ENCODE data around the gene ZBTB44. TPM values are rescaled to one million over a fixed set of nuclear protein-coding genes. Genes with fewer than 3 reads are reported as not detected.

The ZBTB44 gene
- total RNA-seq, 1 donor from 2014 or later: 42.5 TPM

DNA sequence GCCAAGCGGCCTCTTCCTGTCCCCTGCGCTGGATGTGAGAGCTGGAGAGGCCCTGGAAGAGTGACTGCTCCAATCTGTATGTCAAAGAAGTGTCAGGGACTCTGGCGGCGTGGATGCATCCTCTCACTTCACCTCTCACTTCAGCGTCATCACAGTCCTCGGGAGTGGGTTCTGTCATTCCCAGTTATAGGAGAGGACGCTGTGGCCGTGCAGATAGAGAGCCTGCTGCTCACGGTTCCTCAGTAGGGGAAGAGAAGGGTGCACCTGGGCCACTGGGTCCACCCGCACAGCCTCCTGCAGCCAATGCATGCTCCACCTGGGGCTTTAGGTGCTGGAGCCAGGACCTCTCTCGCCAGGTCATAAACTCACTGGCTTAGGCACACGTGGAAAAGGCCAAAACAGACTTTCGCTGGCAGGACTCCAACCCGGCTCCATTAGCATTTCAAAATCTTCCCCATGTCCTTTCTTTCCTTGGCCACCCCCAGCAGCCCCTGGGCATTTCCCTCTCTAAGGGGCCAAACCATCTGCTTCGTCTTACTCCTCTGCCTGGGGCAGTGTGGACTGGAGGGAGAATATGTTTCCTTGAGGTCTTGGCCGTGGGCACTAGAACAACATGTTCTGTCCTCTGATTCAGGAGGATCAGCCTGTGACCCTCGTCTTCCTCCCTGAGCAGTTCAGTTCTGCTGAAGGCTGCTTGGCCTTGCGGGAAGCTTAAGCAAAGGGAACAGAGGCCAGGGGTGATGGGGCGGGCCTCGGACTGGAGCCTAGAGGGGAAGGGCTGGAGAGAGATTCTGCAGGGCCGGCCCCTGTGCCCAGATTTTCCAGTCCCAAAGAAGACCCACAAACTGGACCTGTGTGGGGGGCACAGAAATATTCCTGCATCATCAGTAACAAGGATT is 97.3 kb downstream of the ZBTB44 start:
- no peaks in the 10 kb centered on the region for H3K27me3 Mint-ChIP-seq
- H3K4me1 Mint-ChIP-seq (ENCODE audit: low read depth): peaks cover 4% of the 10 kb centered on the region
- H3K27ac Mint-ChIP-seq: no peak overlapping the region
- H3K36me3 Mint-ChIP-seq (ENCODE audit: insufficient read depth): peaks cover 3% of the 10 kb centered on the region
- DNase-seq (ENCODE audit: low spot score, unreplicated experiment): no peak
- TF ChIP-seq, protein P1, sequence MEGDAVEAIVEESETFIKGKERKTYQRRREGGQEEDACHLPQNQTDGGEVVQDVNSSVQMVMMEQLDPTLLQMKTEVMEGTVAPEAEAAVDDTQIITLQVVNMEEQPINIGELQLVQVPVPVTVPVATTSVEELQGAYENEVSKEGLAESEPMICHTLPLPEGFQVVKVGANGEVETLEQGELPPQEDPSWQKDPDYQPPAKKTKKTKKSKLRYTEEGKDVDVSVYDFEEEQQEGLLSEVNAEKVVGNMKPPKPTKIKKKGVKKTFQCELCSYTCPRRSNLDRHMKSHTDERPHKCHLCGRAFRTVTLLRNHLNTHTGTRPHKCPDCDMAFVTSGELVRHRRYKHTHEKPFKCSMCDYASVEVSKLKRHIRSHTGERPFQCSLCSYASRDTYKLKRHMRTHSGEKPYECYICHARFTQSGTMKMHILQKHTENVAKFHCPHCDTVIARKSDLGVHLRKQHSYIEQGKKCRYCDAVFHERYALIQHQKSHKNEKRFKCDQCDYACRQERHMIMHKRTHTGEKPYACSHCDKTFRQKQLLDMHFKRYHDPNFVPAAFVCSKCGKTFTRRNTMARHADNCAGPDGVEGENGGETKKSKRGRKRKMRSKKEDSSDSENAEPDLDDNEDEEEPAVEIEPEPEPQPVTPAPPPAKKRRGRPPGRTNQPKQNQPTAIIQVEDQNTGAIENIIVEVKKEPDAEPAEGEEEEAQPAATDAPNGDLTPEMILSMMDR (IDR thresholded peaks at IDR 0.05; ENCODE audit: unreplicated experiment): no peak
- H3K4me3 Mint-ChIP-seq (ENCODE audit: low read depth): no peak overlapping the region
- no peaks in the 10 kb centered on the region for H3K9me3 Mint-ChIP-seq (ENCODE audit: low read depth)

DNA sequence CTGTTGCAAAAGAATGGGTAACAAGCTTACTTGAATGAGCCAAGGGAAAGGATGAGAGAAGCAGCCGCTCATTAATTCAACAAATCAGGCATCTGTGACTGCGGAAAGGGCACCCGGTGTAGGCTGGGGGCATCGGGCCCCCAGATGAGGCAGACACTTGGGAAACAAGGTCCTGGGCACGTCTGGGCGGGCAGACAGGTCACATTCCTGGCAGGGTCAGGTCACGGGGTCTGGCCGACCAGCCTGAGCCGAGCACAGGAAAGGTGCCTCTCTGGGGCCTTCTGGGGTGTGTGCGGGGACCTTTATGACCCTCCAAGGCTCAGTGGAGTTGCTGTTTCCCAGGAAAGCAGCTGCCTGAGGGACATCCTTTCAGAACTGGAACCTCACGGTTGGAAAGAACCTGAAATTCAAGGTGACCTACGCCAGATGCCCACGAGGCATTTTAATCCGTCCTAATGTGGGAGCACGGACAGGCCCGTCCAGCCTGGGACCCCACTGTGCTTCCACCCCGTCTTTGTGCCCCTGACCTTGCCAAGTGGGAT is 98.1 kb downstream of the ZBTB44 start:
- H3K27me3 Mint-ChIP-seq: no peaks in the 10 kb centered on the region
- H3K27ac Mint-ChIP-seq: no peak overlapping the region
- H3K4me1 Mint-ChIP-seq (ENCODE audit: low read depth): peaks cover 4% of the 10 kb centered on the region
- peaks cover 3% of the 10 kb centered on the region for H3K36me3 Mint-ChIP-seq (ENCODE audit: insufficient read depth)
- TF ChIP-seq, protein P1 (IDR thresholded peaks at IDR 0.05; ENCODE audit: unreplicated experiment): no peak
- no peak for DNase-seq (ENCODE audit: low spot score, unreplicated experiment)
- H3K4me3 Mint-ChIP-seq (ENCODE audit: low read depth): no peak overlapping the region
- H3K9me3 Mint-ChIP-seq (ENCODE audit: low read depth): no peaks in the 10 kb centered on the region

DNA sequence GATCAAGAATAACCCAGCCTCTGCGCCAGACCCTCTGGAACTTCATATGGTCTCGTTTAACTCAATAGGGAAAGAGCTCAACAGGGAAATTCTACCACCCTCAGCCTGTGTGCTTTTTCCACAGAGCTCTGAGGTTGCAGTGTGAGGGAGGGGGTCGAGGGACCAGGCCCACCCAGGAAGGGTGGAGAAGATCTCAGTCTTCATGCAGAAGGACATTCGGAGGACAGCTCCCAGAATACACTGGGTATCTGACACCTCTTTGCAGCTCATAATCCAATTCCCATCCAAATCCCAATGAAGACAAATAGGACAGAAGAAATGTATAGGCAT is 98.5 kb downstream of the ZBTB44 start:
- no peak for DNase-seq (ENCODE audit: low spot score, unreplicated experiment)
- Mint-ChIP-seq H3K4me3 (ENCODE audit: low read depth) (no peak overlapping the region), H3K27me3 (no peaks in the 10 kb centered on the region), H3K9me3 (ENCODE audit: low read depth) (no peaks in the 10 kb centered on the region), H3K4me1 (ENCODE audit: low read depth) (peaks cover 4% of the 10 kb centered on the region), H3K36me3 (ENCODE audit: insufficient read depth) (peaks cover 3% of the 10 kb centered on the region), H3K27ac (no peak overlapping the region)
- TF ChIP-seq, protein P1 (IDR thresholded peaks at IDR 0.05; ENCODE audit: unreplicated experiment): no peak

DNA sequence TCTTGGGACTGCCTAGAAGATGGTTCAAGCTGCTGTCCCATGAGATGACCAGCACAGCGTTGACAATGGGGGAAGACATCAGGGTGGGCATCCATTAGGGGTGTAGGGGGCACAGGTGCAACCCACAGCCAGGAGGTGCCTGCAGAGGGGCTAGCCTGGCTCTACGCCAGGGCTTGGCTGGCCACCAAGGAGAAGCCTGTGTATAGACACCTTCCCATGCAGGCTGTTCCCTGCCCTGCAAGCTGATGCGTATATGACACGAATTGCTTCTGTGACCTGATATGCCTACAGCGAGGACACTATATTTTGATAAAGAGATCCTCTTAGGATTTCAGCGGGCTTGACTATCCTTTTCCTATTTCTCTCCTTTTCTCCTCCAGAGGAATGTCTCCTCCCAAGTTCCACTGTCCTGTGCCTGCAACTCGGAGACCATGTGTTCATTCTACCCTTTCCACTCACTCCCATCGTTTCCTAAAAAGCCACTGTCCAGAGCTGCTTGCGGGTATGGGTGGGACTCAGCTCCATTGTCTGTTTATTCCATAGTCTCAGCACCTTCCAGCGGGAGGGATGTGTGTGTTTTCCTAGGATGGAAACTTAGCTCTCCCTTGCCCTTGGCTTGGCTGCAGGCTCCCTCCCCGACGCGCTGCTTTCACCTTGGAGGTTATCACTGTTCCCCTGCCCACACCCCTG is 99.0 kb downstream of the ZBTB44 start:
- no peak overlapping the region for H3K4me3 Mint-ChIP-seq (ENCODE audit: low read depth)
- TF ChIP-seq, protein P1 (IDR thresholded peaks at IDR 0.05; ENCODE audit: unreplicated experiment): no peak
- no peak overlapping the region for H3K27ac Mint-ChIP-seq
- peaks cover 3% of the 10 kb centered on the region for H3K36me3 Mint-ChIP-seq (ENCODE audit: insufficient read depth)
- H3K4me1 Mint-ChIP-seq (ENCODE audit: low read depth): peaks cover 4% of the 10 kb centered on the region
- H3K27me3 Mint-ChIP-seq: no peaks in the 10 kb centered on the region
- DNase-seq (ENCODE audit: low spot score, unreplicated experiment): no peak
- H3K9me3 Mint-ChIP-seq (ENCODE audit: low read depth): no peaks in the 10 kb centered on the region

DNA sequence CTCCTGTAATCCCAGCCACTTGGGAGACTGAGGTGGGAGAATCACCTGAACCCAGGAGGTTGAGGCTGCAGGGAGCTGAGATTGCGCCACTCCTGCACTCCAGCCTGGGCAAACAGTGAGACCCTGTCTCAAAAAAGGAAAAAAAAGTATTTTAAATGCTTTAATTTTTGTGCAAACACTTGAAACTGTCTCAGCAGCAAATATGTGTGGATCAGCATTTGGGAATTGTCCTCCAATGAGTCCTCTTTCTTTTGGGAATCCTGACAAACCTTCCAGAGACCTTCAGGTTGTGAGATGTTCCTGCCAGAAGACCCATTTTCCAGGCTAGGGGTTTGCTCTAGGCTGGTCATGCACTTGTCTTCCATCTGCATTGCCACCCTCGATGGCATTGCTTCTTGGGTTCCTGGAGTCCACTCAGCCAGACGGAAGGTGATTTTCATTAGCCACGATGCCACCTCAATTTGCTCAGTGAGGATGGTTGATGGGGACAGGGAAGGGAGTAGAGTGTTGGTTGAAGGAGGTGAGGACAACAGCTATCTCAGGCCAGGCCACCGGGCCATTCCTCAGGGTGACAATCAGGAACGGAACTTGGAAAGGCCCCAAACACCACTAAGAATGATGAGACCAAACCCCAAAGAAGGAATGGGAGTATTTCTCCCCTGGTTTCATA is 99.7 kb downstream of the ZBTB44 start:
- Mint-ChIP-seq H3K36me3 (ENCODE audit: insufficient read depth) (peaks cover 5% of the 10 kb centered on the region), H3K9me3 (ENCODE audit: low read depth) (no peaks in the 10 kb centered on the region), H3K27ac (no peak overlapping the region), H3K4me3 (ENCODE audit: low read depth) (no peak overlapping the region), H3K4me1 (ENCODE audit: low read depth) (peaks cover 4% of the 10 kb centered on the region), H3K27me3 (no peaks in the 10 kb centered on the region)
- TF ChIP-seq, protein P1 (IDR thresholded peaks at IDR 0.05; ENCODE audit: unreplicated experiment): no peak
- no peak for DNase-seq (ENCODE audit: low spot score, unreplicated experiment)
